Stimulated activated CD4-positive, alpha-beta T cell treated with anti-CD3 and anti-CD28 coated beads, TNF-alpha, amount 100 ng/mL, for 1 hour (primary cell): Measurements from ENCODE around the gene CXCL17.
A peak's percentile ranks its signal among the peaks of the same experiment; 100 is the strongest.
"Not testable (repeated sequence)": the region's sequence is repeated elsewhere in the genome, so short reads cannot be mapped to it uniquely, and the experiment has no call there.

ENCODE experiments used
- DNase-seq, 3 donors: peaks; one replicate each; pipeline ENCODE4 v3.0.0-alpha.2; 2020; ENCODE audit warnings: low read depth in 3 of 3, low spot score in 1 of 3

The CXCL17 gene

DNA sequence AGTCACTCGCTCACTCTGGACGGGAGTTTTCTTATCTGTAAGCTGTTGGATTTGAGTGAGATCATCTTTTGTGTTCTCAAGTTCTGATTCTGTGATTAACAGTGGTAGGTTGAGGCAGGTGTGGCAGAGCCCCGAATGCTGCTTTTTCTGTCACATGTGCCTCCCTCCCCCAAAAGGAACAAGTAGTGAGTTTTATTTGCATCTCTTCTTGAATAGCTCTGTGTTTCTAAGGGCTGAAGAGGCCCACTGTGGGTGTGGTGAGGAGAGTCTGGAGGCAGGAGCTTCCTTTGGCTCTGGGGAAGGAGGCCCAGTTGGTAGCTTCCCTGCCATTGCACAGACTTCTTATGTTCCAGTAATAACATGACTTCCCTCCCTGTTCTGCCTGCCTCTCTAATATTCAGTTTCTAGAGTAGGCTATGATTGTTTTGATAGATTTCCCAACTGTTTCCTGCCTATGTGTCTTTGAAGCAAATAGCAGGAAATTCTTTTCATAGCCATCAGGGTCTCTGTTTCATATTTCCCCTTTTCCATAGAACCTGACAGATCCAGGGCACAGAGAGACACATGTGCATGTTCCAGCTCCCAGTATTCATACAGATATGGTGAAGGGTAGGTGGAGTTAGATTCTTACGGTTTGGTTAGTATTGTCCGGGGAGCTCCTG lies 23.9 kb upstream of the CXCL17 start:
- DNase-seq, result no peak

DNA sequence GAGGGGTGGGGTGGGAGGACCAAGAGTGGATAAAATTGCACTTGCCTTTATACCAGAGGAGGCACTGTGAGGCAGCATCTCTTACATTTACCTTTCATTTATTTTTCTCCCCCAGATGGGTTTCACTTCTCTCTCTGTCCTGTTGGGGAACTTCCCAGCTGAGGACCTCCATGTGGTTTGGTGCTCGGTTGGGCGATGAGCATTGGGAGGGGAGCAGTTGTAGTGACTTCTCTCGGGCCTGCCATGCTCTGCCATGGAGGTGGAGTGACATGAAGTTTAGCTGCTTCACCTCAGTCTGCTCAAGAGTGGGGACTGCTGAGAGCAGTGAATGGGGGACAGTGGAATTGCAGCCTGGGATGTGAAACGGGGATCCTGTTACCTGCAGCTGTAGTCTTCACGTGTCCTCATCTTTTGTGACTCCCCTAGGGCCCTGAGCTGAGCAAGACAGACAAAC lies 23.1 kb upstream of the CXCL17 start:
- no peak for DNase-seq

DNA sequence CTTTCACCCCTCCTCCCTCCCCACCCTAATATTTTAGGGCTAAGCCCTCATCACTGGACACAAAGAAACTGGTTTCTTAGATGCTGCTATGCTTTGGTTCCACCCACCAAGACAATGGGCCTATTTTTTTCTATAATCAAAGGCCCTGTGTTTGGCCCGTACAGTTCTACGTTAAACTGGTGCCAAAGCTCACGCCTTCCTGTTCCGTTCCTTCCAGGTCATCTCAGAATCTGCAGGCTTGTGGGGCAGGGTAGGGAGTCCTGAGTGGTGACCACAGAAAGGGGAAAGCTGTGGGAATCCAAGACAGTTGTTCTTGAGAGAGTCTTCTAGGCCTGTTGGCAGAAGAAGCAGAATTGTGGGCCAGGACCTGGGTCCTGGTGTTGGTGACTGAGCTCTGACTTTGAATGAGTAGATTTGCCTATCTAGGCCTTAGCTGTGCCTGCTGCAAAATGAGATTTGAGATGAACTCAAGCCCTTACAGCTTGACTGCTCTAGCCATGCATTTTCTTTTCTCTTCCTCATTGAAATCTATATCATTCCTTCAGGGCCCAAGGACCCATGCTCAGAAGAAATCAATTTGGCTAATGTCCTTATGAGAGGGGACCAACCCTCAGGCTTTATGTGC lies 19.1 kb upstream of the CXCL17 start:
- DNase-seq, result no peak

DNA sequence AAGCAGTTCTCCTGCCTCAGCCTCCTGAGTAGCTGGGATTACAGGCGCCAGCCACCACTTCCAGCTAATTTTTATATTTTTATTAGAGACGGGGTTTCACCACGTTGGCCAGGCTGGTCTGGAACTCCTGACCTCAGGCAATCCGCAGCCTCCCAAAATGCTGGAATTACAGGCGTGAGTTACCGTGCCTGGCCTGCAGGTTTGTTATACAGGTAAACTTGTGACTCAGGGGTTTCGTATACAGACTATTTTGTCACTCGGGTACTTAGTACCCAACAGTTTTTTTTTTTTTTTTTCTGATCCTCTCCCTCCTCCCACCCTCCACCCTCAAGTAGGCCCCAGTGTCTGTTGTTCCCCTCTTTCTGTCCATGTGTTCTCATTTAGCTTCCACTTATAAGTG lies 18.5 kb upstream of the CXCL17 start:
- not testable (repeated sequence) for DNase-seq

DNA sequence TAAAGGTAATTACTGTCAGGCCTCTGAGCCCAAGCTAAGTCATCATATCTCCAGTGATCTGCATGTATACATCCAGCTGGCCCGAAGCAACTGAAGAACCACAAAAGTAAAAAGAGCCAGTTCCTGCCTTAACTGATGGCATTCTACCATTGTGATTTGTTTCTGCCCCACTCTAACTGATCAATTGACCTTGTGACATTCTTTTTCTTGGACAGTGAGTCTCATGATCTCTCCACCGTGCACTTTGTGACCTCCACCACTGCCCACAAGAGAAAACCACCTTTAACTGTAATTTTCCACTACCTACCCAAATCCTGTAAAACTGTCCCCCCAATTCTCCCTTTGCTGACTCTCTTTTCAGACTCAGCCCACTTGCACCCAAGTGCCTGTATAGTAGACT lies 17.2 kb upstream of the CXCL17 start:
- DNase-seq, result no peak

DNA sequence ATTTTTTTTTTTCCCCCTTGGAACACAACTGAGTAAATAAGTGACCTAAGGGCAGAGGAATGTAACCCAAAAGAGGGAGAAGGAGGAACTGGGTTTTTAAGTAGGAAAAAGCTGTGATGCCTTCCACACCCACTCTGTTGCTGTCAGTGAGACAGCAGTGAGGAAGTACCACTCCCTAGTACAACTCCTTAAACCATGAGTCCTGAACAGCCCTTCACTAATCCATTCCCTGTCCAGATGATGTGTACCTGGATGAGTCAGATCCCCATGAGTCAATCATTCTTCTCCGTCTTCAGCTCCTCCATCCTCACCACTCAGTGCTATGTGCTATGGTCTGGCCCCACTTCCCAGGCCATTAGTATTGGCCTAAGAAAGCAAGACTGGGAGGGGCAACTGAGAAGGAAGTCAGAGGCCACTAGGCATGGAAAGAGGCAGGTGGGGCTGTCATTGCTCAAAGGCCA lies 12.9 kb upstream of the CXCL17 start:
- DNase-seq, result no peak

DNA sequence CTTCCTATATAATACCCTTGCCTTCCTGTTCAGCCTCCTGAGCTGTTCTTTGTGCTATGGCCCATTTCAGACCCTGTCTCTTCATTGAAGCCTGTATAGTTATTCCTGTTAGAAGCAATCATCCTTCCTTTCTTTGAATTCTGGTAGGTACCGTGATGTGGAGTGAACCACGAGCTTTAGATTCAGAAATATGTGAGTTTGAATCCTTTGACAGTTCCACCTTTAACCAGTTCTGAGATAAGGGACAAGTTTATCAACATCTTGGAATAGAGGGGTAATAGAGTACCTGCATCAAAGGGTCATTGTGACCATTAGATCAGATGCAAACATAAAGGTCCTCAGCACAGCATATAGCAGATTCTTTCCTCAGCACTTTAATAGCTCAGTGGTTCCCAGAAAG lies 12.3 kb upstream of the CXCL17 start:
- DNase-seq, result no peak

DNA sequence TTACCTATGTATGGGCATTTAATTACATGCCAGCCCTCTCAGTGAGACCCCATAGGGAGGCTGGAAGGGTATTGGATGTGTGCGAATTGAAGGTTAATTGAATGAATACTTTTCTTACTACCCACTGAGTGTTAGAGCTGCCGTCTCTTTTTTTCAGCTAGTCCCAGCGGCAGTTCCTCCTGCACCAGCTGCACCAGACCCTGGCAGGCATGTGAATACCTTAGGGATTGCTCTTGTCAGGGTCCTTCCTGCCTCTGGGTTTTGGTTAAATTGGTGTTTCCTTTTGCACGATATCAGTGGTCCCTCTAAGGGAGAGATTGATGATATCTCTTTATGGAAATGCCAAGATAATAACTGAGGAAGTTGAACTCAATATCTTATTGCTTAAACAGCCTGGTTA lies 9.8 kb upstream of the CXCL17 start:
- no peak for DNase-seq

DNA sequence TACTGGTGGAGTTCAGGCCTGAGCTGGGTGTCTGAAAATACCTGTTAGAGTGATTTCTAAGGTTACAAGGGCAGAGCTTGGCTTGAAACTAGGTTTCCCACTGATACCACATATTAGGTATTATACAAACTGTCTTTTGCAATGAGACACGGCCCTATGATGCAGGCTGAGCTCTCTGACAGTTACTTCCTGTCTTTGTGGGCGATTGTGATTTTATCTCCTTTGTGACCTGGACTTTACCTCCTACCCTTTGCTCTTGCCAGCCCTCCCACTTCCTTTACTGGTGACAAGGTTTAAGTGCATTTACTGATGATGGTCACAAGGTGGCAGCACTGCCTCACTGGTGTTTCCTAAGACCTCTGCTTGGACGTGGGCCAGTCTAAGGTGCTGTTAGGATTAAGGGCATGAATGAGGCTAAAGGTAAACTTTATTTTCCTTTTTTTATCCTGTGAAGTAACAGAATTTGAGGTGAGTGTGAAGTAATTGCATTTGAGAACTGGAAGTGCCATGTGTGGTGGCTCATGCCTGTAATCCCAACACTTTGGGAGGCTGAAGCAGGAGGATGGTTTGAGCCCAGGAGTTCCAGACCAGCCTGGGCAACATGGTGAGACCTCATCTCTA lies 7.7 kb upstream of the CXCL17 start:
- DNase-seq, result peak; percentile 45 to 55 (median 52)

DNA sequence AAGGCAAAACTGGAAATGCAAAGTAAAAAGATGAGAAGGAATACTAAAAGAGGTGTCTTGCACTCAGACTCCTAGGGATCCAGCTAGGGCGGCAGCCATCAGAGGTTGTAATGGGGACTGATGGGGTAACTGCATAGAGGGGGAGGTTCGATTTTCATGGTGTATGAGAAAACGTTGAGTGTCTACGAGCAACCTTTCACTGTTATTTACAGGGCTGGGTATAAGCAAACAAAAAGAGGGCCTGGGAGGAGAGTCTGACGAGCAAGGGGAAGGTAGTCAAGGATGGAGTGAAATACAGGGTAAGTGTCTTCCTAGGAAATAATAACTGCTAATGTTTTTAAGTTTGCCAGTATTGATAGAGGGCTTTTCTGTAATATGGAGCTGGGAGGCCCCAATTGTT lies 5.6 kb upstream of the CXCL17 start:
- DNase-seq, result not testable (repeated sequence)

DNA sequence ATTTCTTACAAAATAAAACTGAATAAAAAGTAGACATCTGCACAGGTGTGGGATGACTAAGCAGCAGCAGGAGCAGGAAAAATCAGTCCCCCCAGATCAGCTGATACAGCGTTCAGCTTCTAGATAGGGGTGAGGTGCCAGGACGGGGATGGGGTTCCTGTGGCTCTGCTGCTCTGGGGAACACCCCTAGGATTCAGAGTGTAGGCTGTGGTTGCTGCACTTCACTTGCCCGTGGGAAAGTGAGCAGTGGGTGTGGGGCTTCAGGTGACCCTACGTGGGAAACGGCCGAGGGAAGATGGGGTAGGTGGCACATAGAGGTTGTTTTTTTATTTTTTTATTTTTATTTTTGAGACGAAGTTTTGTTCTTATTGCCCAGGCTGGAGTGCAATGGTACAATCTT lies 3.2 kb upstream of the CXCL17 start:
- no peak for DNase-seq

DNA sequence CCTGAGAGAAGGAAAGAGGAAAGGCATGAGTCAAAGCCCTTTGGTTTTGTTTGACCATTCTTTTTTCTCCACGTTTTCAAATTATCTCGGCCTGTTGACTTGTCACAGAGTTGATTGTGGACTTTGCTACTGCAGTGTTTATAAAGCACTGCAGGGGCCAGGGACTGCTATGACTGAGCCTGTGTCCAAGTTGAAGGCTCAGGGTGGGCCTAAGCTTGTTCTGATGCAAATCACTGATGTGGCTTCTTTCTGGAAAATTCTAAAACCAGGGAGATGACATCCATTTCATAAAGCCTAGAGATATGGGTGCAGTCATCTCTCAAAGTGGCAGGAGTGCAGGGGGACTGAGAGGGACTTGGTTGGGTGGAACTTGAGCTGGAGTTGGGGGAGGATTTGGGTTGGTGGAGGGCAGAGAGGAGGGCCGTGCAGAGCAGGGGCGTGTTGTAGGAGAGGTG lies 1.2 kb upstream of the CXCL17 start:
- no peak for DNase-seq

DNA sequence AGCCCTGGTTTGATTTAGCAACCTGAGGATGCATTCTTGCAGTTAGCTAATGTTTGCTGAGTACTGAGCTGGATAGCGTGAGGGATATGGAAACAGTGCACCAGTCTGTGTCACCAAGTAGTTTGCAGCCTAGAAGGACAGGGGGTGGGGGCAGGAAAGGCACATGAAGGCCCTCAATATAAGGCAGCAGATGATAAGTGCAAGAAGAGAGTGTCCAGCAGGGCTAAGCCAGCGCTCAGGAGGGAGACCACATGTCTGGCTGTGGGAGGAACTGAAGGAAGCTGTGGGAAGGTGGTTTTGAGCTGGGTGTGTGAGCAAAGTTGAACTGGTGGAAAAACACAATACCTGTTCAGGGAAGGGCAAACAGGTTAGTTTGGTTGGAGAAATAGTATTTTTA lies 1.7 kb downstream of the CXCL17 start:
- no peak for DNase-seq

DNA sequence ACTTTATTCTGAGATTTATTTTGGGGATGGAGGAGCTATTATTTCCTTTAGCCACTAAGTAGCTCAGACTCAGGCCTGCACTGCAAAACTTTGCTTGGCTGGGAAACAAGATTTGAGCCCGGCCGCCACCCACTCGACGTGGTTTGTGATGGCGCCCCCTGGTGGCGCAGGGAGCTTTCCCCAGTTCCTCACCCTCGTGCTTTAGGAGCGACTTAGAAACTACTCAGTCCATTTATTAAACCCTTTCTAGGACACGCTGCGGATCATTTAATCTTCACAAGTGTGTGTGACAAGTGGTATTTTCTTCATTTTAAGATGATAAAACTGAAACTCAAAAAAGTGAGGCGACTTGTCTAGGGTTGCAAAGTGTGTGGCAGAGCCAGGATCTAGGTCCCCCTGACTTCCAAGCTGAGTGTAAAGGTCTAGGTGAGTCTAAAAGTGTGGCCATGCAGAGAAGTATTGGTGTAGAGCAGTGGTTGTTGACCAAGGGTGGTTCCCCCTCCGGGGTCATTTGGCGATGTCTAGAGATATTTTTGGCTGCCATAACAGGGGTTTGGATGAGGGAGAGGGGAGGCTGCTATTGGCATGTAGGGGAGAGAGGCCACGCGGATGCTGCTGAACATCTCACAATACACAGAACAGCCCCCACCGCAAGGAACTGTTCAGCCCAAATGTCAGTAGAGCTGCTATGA lies 2.2 kb downstream of the CXCL17 start:
- peak; percentile 31 to 83 (median 58) for DNase-seq

DNA sequence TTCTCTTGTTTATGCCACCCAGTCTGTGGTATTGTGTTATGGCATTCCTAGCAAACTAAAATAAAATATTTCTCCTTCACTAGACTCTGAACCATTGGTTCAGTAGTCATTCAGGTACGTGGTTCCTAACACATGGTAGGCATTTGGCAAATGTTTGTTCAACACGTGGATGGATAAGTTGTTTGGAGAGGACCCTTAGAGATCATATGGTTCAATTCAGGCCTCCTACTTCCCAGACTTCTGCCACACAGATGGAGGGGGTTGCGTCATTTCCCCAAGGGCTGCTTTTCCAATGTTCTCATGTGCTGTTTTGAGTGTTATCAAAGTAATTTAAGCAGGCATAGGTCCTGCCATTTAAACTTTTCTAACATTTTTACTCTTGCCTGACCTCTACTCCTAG lies 6.7 kb downstream of the CXCL17 start:
- no peak for DNase-seq

DNA sequence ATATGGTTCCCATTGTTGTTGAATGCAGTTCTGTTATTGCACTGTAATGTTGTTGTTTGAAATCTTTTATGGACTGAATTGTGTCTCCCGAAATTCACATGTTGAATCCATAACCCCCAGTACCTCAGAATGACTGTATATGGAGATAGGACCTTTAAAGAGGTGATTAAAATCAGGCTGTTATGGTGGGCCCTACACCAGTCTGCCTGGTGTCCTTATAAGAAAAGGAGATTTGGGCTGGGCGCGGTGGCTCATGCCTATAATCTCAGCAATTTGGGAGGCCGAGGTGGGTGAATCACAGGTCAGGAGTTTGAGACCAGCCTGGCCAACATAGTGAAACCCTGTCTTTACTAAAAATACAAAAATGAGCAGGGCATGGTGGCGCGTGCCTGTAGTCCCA lies 7.4 kb downstream of the CXCL17 start:
- DNase-seq, result no peak

DNA sequence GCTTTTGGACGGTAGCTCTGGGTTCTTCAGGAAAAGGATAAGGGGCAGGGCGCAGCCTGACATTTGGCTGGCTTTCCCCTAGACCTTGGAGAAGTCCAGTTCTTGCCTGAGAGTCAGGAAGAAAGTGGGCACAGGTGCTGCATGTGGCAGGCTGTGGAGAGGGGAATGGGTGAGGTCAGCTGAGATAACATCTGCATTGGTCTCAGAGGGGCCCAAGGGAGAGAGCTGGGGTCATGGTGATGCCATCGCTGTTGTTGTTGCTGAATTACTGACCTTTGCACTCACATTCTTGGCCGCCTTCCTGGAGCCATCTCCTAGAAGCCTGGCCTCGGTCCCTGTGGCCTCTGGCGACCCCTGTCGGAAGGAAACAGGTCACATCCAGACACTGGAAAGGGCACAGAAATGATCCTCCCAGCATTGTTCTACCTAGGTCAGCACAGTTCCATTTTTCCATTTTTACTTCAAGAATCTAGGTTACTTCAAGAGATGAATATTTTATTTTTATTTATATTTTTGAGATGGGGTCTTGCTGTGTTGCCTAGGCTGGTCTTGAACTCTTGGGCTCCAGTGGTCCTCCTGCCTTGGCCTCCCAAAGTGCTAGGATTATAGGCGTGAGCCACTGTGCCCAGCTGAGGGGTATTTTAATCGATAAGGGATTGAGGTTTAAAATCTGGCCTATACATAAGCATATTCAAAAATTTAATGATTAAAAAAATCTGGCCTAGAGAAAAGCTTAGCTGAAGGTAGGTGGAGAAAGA lies 9.1 kb downstream of the CXCL17 start:
- peak; percentile 25 to 51 (median 37) for DNase-seq

DNA sequence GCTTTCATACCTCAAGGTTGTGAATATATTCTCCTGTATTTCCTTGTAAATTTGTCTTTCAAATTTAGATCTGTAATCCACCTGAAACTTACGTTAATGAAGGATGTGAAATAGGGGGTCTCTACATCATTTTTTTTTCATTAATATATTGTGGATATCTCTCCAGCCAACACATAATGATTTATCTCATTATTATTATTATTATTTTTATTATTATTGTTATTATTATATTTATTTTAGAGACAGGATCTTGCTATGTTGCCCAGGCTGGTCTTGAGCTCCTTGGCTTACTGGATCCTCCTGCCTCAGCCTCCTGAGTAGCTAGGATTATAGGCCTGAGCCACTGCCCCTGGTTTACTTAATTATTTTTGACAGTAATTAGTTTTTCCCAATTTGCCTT lies 11.3 kb downstream of the CXCL17 start:
- no peak for DNase-seq

DNA sequence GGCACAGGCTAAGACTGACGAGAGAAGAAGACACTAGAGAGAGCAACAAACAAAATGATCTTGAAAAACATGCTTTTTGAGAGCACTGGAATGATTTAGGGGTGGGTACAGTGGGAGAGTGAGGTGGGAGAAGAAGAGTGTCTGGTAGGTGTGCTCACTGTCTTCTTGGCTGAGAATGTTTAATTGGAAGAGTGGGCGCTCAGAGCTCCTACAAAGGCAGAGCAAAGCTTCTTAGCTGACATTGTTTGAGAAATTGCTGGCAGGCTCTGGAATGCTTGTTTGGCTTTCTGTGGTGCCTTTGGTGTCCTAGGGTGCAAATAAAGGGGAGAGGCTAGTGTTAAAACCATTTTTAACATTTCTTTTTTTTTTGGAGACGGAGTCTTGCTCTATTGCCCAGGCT lies 14.1 kb downstream of the CXCL17 start:
- no peak for DNase-seq

DNA sequence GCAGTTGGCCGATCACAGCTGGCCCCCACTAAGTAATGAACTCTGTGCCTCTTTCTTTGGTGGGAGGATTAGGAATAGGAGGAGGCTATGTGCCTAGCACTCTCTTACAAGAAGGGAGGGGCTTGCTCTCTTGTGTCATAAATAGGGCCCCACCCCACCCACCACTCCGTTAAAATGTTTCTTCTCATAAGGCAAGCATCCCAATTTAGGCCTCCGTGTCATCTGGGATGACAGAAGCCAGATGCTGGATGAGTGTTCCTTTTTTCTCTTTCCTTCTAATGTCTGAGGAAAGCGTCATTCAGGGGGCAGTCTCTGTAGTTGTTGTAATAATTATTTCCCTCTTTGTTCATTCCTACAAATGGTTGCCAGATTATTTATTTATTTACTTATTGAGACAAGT lies 15.4 kb downstream of the CXCL17 start, which contains the start of gene LIPE:
Gene LIPE, minus strand, starts transcription at position 76 of the 400 bp plus-strand sequence. CDS start 239 bp downstream, outside the sequence.
- DNase-seq, result no peak

DNA sequence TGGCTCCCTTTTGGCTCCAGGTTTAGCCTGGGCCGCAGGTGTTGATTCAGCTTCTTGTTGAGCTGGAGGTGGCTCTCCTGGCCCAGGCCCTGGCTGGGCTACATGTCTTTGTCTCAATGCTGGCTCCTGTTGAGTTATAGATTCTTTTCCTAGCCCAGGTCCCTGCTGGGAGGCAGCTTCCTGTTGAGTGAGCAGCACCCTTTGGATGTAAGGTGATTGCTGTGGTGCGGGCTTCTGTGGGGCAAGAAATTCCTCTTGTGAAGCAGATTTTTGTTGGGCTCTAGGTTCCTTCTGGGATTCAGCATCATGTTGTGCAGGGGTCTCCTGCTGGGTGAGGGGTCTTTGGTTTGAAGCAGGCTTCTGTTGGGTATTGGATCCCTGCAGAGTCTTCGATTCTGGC lies 16.1 kb downstream of the CXCL17 start:
- DNase-seq, result no peak
